Right renal pelvis (tissue), 4 donors: ENCODE data around the gene DLK1. TPM values are rescaled to one million over a fixed set of nuclear protein-coding genes. Genes with fewer than 3 reads are reported as not detected.

Experiments used
- DNase-seq, 4 donors: peaks; one replicate each; pipeline ENCODE4 v3.0.0-alpha.2; 2013; ENCODE audit warnings: low read depth in 4 of 4, low spot score in 3 of 4, missing footprints in 1 of 4
- polyA plus RNA-seq, 4 donors: library from polyadenylated mRNA; unstranded; fragments of 120-200 nt; gene quantifications; one replicate each; pipeline ENCODE4 v1.2.1, GENCODE V29; 2013; ENCODE audit not compliant: insufficient read length in 4 of 4

Gene DLK1
- polyA plus RNA-seq, 4 donors: 5.1 to 23.7 (median 9.4) TPM

- DNase-seq: no peak
These were observed 15.2 kb upstream of the DLK1 start for GRCh38 chr14:100711493-100711892.

- no peak for DNase-seq
These were observed 14.2 kb upstream of the DLK1 start for GRCh38 chr14:100712490-100712889.

GRCh38 chr14:100713705-100714104, 13.0 kb upstream of the DLK1 start:
- no peak for DNase-seq

GRCh38 chr14:100714258-100714892, 12.3 kb upstream of the DLK1 start:
- DNase-seq: no peak

GRCh38 chr14:100715332-100715731, 11.4 kb upstream of the DLK1 start:
- DNase-seq: no peak

GRCh38 chr14:100715803-100716202, 10.9 kb upstream of the DLK1 start:
- DNase-seq: no peak

GRCh38 chr14:100717386-100717785, 9.3 kb upstream of the DLK1 start:
- DNase-seq: no peak

- no peak for DNase-seq
These were observed 6.6 kb upstream of the DLK1 start for GRCh38 chr14:100719976-100720520.

- no peak for DNase-seq
These were observed 5.1 kb upstream of the DLK1 start for GRCh38 chr14:100721568-100721967.

GRCh38 chr14:100722367-100722766, 4.3 kb upstream of the DLK1 start:
- DNase-seq: no peak

- DNase-seq: no peak
These were observed 3.4 kb upstream of the DLK1 start for GRCh38 chr14:100723135-100723829.

- DNase-seq: no peak
These were observed 2.8 kb upstream of the DLK1 start for GRCh38 chr14:100723830-100724437.

GRCh38 chr14:100724536-100724935, 2.2 kb upstream of the DLK1 start:
- no peak for DNase-seq

- no peak for DNase-seq
These were observed 905 bp upstream of the DLK1 start for GRCh38 chr14:100725587-100726387.

GRCh38 chr14:100727086-100727872, 587 bp downstream of the DLK1 start:
- DNase-seq: no peak

GRCh38 chr14:100727873-100728240, 1.2 kb downstream of the DLK1 start:
- no peak for DNase-seq

GRCh38 chr14:100728962-100729361, 2.3 kb downstream of the DLK1 start:
- no peak for DNase-seq

- no peak for DNase-seq
These were observed 3.3 kb downstream of the DLK1 start for GRCh38 chr14:100729982-100730381.

GRCh38 chr14:100730581-100730980, 3.9 kb downstream of the DLK1 start:
- DNase-seq: no peak

GRCh38 chr14:100731011-100731670, 4.4 kb downstream of the DLK1 start:
- no peak for DNase-seq
